Skeletal muscle cell (primary cell): ENCODE measurements around the gene MSH5.

Experiments
- DNase-seq: peaks from one replicate; pipeline ENCODE4 v3.0.0-alpha.2; 2010; ENCODE audit warnings: low read depth
- H3K4me3 ChIP-seq: 2 replicates; pipeline ENCODE4 v1.5.1; 2011; ENCODE audit warnings: low read depth, mild to moderate bottlenecking, control low read depth, low read length, moderate library complexity

MSH5 gene

DNA sequence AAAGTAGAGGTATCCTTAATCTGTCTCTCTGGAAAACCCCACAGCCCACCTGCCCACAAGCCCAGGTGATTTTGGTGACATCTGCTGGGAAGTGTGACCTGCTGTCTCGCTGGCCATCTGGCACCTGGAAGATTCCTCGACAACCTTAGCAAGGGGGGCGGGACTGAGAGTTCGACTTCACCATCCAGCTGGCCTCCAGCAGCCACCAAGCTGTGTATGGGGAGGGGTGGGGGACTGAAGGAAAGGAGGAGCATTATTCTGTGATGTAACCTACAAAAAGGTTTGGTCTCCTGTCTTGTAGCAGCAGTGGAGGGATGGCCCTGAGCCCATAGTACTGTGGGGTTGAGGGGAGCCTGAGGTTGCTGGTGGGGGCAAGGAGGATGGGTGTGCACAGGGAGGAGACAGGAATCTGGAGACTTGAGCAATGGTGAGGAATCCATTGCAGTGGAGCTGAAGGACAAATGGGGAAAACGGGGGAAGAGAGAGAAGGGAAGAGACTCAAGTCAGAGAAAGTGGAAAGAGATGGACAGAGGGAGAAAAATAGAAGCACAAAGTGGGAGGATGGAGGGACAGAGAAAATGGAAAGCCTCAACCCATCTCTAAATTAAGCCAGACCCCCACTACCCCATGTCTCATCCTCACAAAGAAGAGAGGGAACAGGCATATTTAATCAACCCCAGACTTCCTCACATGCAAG is 29.1 kb upstream of the MSH5 start:
- no peak for DNase-seq
- no peak overlapping the region for H3K4me3 ChIP-seq

DNA sequence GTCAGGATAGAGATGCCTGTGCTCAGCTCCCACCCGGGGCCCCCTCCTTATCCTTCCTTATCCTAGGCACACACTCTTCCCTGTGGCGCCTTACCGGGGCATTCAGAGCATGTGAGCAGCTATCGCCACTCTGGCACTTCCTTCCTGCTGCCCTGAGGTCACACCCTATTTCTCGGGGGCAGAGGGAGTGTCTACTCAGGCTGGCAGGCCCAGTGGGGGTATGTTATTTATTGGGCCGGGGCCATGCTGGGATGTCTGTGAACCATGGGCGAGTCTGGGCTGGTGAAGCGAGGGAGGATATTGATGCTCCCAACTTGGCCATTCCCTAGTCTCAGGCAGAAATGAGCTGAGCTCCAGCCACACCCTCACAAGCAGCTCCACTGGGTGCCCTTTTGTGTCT is 28.6 kb upstream of the MSH5 start:
- no peak for DNase-seq
- H3K4me3 ChIP-seq, result no peak overlapping the region

DNA sequence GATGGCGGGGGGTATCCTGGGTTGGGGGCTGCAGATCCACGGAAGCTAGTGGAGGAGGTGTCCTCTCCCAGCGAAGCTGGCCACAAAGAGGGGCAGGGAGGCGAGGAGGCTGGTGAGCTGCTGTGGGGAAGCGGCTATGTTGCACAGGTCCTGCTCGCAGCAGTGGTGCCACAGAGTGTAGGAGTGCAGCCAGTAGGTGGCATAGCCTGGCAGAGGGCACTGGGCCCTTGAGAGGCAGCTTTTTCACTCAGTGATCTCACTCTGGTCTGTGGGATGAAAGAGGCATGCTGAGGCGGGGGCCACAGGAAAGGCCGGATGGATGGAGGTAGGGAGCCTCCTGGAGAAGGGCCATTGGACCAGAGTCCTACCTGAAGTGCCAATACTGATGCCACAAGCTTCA is 27.5 kb upstream of the MSH5 start:
- H3K4me3 ChIP-seq, result no peak overlapping the region
- DNase-seq, result no peak

DNA sequence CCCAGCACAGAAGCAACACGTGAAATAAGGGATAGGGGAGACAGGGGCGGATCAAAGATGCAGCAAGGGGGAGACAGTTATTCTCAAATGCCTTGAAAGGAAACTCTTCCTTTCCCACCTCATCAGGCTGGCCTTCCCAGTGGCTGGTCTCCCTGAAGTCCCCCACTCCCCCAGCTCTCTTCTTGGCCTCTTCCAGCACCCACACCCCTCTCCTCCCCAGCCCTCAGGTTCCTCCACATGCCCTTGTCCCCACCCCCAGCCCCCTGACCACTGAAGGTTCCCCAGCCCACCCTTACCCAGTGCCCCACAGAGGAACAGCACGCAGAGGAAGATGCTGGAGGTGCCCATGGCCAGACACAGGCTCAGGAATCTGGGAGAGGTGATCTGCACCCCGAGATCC is 26.3 kb upstream of the MSH5 start:
- no peak for DNase-seq

DNA sequence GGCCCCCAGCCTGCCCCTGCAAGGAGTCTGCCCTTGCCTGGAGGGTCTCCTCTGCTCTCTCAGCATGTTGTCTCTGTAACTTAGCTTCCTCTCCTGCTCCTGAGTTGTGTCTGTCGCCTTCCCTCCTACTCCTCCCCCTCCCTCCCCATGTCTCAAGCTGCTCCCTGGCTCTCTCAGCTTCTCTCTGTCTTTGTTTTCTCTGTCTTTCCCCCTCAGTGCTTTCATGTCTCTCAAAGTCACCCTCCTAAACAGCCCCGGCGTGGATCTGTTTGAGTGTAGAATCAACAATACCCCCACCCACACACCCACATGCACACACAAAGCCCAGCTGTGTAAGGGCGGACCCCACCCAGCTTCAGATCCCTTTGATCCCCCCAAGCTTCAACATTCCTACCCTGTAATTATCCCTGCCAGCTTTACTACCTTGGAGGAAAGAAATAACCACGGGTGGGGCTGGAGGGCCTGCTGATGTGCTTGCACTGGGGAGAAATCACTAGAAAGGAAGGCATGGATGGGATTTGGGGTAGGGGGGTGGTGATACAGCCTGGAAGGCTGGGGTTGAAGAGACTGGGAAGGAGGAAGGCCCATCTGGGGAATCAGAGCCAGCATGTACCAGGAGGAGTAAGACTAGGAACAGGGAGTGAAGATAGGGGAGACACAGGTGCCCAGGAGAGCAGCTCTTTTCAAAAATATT is 25.7 kb upstream of the MSH5 start:
- DNase-seq, result no peak
- H3K4me3 ChIP-seq, result no peak overlapping the region

More for the DNA sequence above, 26.3 kb upstream of the MSH5 start:
- no peak overlapping the region for H3K4me3 ChIP-seq

DNA sequence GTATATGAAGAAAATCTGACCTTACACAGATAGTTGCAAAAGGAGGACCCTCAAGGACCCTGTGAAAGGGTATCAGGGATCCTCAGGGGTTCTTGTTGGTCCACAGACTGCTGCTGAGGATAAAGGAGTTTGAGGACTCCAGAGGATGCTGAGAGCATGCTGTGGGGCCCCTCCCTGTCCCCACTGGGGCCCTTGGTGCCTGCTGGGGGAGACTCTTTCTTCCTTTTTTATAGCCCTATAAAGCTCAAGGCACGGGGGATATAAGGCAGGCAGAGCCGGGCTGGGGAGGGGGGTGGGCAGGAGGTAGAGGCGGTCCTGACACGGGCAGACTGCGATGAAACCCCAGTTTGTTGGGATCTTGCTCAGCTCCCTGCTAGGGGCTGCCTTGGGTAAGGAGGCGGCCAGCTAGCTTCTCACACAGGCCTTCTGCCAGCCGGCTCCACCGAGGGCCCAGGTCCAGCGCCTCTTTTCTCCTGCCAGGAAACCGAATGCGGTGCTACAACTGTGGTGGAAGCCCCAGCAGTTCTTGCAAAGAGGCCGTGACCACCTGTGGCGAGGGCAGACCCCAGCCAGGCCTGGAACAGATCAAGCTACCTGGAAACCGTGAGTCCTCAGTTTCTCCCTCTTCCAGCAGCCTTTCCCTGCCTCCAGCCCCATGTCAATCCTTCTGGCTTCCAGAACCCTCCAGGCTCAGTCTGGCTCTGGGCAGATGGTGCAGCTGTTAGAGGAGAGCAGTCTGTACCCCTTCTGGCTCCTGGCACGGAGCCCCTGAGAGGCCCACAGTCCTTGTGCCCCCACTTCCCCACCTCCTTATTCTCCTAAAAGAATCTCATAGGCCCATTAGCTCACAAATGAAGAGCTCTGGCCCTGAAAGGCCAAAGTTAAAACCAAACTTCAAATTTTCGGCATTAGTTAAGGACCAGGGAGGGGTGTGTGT is 24.5 kb upstream of the MSH5 start, which contains the start of gene LY6G6D:
Gene LY6G6D (plus strand): TSS at position 327 of the 937 bp plus-strand sequence. CDS start 8 bp downstream, at position 335.
- no peak for DNase-seq
- H3K4me3 ChIP-seq, result no peak within 1 kb of the TSS

DNA sequence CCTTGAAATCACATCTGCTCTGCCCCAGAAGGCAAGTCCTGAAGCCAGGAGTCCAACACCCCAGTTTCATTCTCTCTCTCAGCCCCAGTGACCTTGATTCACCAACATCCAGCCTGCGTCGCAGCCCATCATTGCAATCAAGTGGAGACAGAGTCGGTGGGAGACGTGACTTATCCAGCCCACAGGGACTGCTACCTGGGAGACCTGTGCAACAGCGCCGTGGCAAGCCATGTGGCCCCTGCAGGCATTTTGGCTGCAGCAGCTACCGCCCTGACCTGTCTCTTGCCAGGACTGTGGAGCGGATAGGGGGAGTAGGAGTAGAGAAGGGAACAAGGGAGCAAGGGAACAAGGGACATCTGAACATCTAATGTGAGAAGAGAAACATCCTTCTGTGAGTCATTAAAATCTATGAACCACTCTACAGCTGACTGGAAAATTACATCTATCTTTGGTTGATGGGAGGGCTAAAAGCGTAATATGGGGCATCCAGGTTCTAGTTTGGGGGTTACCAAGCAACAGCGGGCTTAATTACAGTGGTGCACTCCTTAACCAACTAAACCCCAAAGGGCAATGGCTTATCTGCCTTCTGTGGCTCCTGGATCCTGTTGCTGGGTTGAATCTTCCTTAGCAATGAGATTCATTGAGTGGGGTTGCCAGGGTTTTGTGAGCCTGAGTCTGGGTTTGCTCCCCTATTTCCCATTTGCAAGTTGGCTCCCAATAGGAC is 22.1 kb upstream of the MSH5 start:
- H3K4me3 ChIP-seq, result no peak overlapping the region

DNA sequence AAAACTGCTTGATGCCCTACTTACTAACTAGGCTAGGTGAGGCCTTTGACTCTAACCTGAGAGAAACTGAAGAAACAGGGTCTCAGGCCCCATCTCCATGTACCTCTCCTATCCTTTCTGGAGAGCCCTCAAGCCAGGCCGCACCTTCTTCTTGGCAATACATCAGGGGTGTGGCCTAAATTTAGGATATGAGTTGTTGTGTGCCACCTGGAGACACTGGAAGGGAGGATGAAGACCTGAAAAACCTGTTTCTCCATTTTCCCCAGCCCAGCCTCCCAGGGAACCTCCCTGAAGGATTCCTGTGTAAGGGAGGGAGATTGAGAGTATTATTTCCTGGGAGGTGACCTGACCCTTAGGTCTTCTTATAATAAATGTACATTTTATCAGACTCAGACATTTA is 21.5 kb upstream of the MSH5 start:
- no peak for DNase-seq
- no peak overlapping the region for H3K4me3 ChIP-seq

More for the DNA sequence above, 22.1 kb upstream of the MSH5 start:
- no peak for DNase-seq

DNA sequence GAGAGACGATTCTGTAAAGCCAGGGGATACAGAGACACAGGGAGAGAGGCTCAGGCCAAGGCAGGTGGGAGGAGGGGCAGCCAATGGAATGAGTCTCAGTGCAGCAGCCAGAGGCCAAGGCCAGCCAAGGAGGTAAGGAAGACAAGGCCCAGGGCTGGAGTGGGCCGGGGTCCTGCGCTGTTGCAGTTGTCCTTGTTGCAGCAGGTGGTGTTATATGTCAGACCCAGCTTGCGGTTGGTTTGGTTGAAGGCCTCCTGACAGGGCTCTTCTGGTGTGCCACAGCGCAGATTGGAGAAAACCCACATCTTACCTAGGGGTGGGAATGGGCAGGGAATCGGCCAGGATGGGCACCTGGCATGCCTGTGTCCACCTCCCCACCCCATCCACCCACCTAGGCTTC is 20.8 kb upstream of the MSH5 start:
- DNase-seq, result no peak
- H3K4me3 ChIP-seq, result no peak overlapping the region

DNA sequence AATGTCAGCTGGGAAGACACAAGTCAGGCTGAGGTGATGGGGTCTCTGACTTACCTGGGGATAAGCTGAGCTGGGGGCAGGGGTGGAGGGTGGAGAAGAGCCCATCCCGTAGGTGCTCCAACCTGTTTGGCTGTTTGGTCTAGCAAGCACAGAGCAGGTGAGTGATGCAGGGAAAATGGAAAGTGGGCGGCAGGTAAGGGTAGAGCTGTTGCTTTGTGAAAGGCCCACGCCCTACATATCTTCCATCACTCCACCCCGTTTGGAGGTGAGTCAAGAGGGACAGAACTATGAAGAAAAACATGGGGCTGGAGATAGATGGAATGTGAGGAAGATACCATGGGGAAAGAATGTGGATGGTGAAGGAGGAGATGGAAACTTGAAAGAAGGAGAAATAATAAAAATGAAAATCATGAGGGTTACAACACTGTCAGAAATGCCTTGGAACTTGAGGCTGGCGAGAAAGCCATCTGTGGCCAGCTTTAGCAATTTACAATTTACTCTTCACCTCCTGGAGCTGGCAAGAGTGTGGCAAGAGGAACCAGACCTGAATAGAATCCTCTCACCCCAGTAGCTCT is 19.5 kb upstream of the MSH5 start:
- DNase-seq, result no peak
- H3K4me3 ChIP-seq, result no peak overlapping the region

DNA sequence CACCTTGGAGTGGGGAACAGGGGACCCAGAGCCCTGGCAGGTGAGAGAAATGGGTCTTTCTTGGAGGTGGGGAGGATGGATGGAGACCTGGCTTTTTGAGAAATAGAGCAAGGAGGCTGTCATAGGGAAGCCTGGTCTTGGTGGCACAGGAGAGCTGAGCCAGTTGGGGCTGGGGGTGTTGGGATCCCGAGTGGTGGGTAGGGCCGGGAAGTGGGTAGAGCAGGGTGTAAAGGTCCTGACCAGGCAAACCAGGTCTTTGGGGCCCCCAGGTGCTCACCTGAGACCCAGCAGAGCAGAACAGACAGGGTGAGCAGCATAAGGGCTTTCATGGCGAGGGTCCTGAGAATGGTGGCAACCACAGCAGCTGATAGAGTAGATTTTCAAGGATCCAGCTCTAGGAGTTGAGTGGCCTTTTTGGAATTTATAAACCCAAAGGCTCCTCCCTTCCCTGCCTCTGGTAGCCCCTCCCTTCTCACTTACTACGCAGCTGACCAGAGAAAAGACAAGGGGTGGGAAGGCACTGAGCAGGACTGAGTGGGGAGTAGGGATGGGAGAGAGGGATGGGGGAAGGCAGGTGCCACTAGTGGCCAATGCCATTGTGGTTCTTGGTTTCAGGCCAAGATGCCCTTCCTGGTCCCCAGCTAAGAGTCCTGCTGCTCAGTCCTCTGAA is 18.3 kb upstream of the MSH5 start, which contains the start of gene LY6G6C:
Gene LY6G6C (minus strand): TSS at position 396 of the 670 bp plus-strand sequence. CDS start 67 bp downstream, at position 329.
- DNase-seq, result no peak
- H3K4me3 ChIP-seq, result no peak within 1 kb of the TSS

DNA sequence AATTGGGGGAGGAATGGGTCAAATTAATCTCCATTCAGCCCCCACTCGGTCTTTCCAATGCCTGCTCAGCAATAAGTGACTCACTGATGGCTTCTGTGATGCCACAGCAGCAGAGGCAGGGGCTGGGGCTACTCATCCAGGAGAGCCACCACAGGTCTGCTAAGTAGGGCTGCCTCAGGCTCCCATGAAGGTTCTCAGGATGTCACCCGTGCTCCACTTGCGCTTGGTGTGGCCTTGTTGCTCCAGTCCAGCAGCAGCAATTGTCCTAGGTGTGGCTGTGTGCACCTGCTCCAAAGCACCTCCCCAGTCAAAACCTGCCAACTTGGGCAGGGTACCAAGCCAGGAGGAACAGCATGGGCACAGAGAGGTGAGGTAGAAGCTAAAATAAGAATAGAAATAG is 17.6 kb upstream of the MSH5 start:
- no peak overlapping the region for H3K4me3 ChIP-seq
- no peak for DNase-seq

DNA sequence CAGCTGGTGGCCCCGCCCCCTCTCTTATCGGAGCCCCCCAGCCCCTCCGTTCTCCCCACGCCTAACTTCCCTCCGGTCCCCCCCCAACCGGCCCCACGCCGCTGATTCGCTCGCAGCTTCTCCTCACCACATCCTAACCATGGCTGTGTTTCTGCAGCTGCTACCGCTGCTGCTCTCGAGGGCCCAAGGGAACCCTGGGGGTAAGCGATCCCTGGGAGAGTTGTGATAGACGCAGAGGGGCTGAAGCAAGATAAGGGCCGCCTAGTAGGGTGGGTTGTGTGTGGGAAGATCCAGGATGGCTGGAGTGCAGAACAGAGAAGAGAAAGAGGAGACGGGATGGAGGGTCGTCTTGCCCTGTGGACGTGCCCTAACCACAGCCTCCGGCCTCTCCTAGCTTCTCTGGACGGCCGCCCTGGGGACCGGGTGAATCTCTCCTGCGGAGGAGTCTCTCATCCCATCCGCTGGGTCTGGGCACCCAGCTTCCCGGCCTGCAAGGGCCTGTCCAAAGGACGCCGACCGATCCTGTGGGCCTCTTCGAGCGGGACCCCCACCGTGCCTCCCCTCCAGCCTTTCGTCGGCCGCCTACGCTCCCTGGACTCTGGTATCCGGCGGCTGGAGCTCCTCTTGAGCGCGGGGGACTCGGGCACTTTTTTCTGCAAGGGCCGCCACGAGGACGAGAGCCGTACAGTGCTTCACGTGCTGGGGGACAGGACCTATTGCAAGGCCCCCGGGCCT is 16.4 kb upstream of the MSH5 start, which contains the start of gene MPIG6B:
Gene MPIG6B (plus strand): TSS at position 129 of the 735 bp plus-strand sequence. CDS start 11 bp downstream, at position 140.
- H3K4me3 ChIP-seq, result no peak within 1 kb of the TSS
- DNase-seq, result no peak

DNA sequence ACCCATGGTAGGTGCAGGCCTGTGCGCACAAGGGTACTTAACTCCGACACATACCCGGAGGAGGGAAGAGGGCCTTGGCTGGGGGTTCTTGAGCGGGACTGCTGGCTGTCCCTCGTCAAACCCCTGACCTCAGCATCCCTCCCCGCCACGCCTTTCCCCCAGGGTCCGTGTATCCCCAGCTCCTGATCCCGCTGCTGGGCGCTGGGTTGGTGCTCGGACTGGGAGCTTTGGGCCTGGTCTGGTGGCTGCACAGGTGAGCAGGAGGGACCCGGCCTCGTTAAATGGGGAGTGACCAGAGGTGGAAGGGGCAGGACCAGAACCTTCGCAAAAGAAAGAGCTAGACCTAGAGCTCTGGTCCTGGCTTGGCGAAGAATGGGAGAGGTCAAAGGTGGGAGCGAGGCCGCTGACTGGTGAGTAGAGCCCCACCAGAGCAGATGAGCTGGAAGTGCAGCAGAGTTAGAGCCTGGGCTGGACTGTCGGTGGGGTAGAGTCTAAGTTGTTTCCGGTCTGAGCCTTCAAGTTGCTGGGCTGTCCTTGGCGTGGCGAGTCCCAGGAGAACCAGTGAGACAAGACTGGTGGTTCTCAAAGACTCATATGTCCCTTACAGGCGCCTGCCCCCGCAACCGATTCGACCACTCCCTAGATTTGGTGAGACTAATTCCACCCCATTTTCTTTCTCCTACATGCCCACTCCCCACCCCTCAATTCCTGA is 15.7 kb upstream of the MSH5 start:
- no peak overlapping the region for H3K4me3 ChIP-seq
- DNase-seq, result no peak

DNA sequence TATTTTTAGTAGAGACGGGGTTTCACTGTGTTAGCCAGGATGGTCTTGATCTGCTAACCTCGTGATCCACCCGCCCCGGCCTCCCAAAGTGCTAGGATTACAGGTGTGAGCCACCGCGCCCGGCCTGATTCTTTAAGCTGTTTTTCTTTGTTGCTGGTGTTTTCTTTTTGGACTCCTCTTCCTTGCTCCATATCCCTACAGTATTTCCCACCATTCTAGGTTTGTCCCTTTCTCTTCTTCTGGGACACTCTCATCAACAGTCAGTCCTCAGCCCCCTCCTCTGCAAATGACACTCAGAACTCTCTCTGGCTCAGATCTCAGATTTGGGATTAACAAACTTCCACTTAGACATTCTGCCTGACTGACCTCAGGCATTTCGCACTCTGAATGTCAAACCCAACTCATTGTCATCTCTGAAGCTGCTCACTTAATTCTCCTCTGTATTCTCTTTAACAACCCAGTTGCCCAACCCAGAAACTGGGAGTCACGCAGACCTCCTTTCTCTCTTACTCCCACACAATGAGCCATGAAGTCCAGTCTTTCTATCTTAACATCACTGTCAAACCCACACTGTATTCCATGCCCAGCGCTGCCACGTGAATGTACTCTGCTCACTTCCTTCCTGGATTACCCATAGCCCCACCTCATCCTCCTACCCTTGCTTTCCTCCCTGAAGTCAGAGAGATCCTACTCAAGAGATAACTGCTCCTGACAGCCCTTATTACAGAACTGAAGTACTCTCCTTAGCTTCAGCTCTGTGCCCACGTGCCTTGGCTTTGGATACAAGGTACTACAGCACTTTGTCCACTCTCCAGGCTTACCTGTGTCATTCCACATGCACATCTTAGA is 14.1 kb upstream of the MSH5 start:
- no peak for DNase-seq
- H3K4me3 ChIP-seq, result no peak overlapping the region

DNA sequence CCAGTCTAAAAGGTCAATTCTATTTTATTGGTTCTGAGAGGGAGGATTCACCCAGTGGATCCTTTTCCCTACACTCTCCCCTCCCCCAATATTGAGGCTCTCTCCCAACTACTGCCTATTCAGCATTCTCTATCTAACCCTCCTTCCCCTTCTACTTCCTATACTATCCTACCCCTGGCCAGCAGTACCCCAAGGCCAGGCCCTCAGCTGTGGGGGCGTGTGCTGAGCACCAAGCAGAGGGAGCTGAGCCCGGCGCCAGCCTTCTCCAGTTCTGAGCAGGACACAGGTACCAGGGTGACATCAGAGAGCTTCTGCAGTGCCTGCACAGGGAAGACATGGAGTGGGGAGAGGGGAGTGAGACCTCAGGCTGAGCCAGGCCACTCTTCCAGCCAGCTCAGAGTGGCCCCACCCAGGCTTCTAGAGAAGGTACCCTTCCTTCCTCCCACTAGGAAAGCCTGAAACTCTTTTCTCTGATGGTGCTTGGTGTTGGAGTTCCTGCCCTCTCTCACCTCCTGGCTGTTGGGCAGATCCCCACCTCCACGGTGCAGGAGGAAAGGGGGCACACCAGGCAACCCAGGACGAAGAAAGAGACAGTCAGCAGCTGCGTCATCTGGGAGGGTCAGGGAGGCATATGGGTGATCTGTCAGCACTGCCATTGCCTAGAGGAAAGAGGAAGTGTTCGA is 12.6 kb upstream of the MSH5 start:
- DNase-seq, result no peak
- no peak overlapping the region for H3K4me3 ChIP-seq
